CD4-positive, alpha-beta memory T cell (primary cell): ENCODE data around the gene OLA1. TPM values are rescaled to one million over a fixed set of nuclear protein-coding genes. Genes with fewer than 3 reads are reported as not detected.
A peak's percentile ranks its signal among the peaks of the same experiment; 100 is the strongest.

Source experiments
- CTCF ChIA-PET: fragments of 350-600 bp; sonication (Branson Sonifier 250); formaldehyde crosslinking; loops from one replicate; lab custom pipeline; 2021; ENCODE audit warnings: inconsistent platforms; ENCODE audit not compliant: partially characterized antibody; lab: Charles Lee
- POLR2A ChIA-PET: fragments of 350-600 bp; sonication (Branson Sonifier 250); formaldehyde crosslinking; loops from one replicate; lab custom pipeline; 2021; ENCODE audit not compliant: partially characterized antibody; lab: Charles Lee
- DNase-seq, 5 donors: peaks; one replicate each; pipeline versions ENCODE4 v3.0.0 to v3.0.0-alpha.2; 2020 to 2022; ENCODE audit warnings: mixed read lengths in 1 of 5
- H3K27ac ChIP-seq: one replicate; pipeline ENCODE4 v1.7.0; 2013; ENCODE audit warnings: low read depth, low read length
- H3K27me3 ChIP-seq: 2 replicates; pipeline ENCODE4 v1.7.0; 2013; ENCODE audit warnings: mild to moderate bottlenecking, low read length, moderate library complexity; ENCODE audit not compliant: insufficient read depth
- H3K36me3 ChIP-seq: 2 replicates; pipeline ENCODE4 v1.7.0; 2013; ENCODE audit warnings: mild to moderate bottlenecking, low read length, moderate library complexity; ENCODE audit not compliant: insufficient read depth
- H3K4me1 ChIP-seq: 2 replicates; pipeline ENCODE4 v1.7.0; 2013; ENCODE audit warnings: mild to moderate bottlenecking, low read length, moderate library complexity; ENCODE audit not compliant: insufficient read depth
- H3K4me3 ChIP-seq, 2 donors: one replicate each; pipeline ENCODE4 v1.7.0; 2013; ENCODE audit warnings: low read length in 2 of 2, mild to moderate bottlenecking in 1 of 2
- H3K9me3 ChIP-seq, 2 donors: one replicate each; pipeline ENCODE4 v1.7.0; 2013; ENCODE audit warnings: low read length in 2 of 2, control low read depth in 1 of 2; ENCODE audit not compliant: control insufficient read depth in 1 of 2
- H3K27ac Mint-ChIP-seq, 7 donors: one replicate each; pipeline ENCODE4 v1.8.0; 2020 to 2021; ENCODE audit warnings: mixed read lengths in 7 of 7, mild to moderate bottlenecking in 6 of 7, inconsistent platforms in 3 of 7, moderate library complexity in 3 of 7
- H3K27me3 Mint-ChIP-seq, 2 donors: one replicate each; pipeline ENCODE4 v1.8.0; 2020 to 2021; ENCODE audit warnings: mixed read lengths in 2 of 2
- H3K36me3 Mint-ChIP-seq, 2 donors: one replicate each; pipeline ENCODE4 v1.8.0; 2020 to 2021; ENCODE audit warnings: mixed read lengths in 2 of 2, inconsistent platforms in 1 of 2, mild to moderate bottlenecking in 1 of 2
- H3K4me1 Mint-ChIP-seq, 4 donors: one replicate each; pipeline ENCODE4 v1.8.0; 2020 to 2021; ENCODE audit warnings: mixed read lengths in 4 of 4, mild to moderate bottlenecking in 1 of 4
- H3K4me3 Mint-ChIP-seq, 8 donors: one replicate each; pipeline ENCODE4 v1.8.0; 2020 to 2021; ENCODE audit warnings: mixed read lengths in 8 of 8, mild to moderate bottlenecking in 7 of 8, moderate library complexity in 6 of 8, inconsistent platforms in 3 of 8
- H3K9me3 Mint-ChIP-seq, 8 donors: one replicate each; pipeline ENCODE4 v1.8.0; 2020 to 2021; ENCODE audit warnings: mixed read lengths in 8 of 8, mild to moderate bottlenecking in 5 of 8, inconsistent platforms in 3 of 8, moderate library complexity in 1 of 8
- intact Hi-C: fragments of 100-400 bp; cut with micrococcal nuclease; formaldehyde crosslinking; loops from one replicate; pipeline ENCODE4 v1.15.1; 2023
- polyA plus RNA-seq, 2 donors: library from polyadenylated mRNA; unstranded; fragments of 300-500 nt; fragmentation: Illumina TruSeq; gene quantifications; one replicate each; pipeline ENCODE4 v1.2.3, GENCODE V29; 2021
- total RNA-seq, 2 experiments: library from RNA; stranded (reverse); gene quantifications; one replicate each; pipeline ENCODE4 v1.2.3, GENCODE V29; 2021

OLA1 gene
- total and polyA plus RNA-seq, 4 experiments from 2014 or later = 31.1 to 77.1 (median 43.9) TPM

DNA sequence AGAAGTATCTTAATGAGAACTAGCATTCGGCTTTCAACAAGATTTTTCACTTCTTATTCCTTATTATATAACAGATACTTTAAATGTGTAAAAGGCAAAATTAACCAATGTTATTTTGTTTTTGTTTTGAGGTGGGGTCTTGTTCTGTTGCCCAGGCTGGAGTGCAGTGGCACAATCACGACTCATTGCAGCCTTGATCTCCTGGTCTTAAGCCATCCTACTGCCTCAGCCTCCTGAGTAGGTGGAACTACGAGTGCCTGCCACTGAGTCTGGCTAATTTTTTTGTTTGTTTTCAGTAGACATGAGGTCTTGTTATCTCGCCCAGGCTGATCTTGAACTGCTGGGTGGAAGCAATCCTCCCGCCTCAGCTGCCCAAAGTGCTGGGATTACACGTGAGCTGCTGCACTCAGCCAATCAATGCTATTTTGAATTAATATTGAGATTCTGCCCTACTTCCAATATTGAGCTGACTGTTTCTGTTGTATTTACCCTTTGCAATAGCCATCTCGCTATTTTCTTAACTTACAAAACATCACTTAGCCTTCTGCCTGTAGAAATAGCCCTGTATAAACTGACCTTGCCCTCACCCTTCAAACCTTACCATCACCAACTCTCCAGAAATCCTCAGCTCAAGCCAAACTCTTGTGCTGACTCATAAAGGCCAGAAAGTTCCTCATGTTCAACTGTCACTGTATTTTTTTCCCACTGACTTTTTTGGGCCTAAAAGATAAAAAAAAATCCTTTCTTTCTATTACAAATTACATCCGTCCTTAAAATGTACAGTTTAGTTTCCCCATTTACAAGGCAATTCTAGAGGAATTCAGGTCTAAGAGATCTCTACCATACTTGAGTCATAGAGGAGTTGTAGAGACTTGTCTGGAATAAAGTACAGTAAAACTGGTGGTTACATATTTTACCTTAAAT lies 94.3 kb downstream of the OLA1 start:
- H3K4me3 ChIP-seq = no peak overlapping the region
- H3K9me3 ChIP-seq = no peaks in the 10 kb centered on the region
- no peak overlapping the region for H3K27ac Mint-ChIP-seq
- no peak overlapping the region for H3K4me3 Mint-ChIP-seq
- H3K27me3 Mint-ChIP-seq = no peaks in the 10 kb centered on the region
- H3K9me3 Mint-ChIP-seq = no peaks in the 10 kb centered on the region
- intact Hi-C loops = no loop called here
- DNase-seq = no peak
- ChIA-PET CTCF (no interaction called here), POLR2A (no interaction called here)
- H3K36me3 Mint-ChIP-seq = peaks cover 3 to 16% of the 10 kb centered on the region in 2 donors
- H3K4me1 Mint-ChIP-seq = peaks cover 0 to 5% (median 4%) of the 10 kb centered on the region in 4 donors
- no peaks in the 10 kb centered on the region for H3K36me3 ChIP-seq
- H3K4me1 ChIP-seq = no peaks in the 10 kb centered on the region
- no peak overlapping the region for H3K27ac ChIP-seq
- H3K27me3 ChIP-seq = no peaks in the 10 kb centered on the region

DNA sequence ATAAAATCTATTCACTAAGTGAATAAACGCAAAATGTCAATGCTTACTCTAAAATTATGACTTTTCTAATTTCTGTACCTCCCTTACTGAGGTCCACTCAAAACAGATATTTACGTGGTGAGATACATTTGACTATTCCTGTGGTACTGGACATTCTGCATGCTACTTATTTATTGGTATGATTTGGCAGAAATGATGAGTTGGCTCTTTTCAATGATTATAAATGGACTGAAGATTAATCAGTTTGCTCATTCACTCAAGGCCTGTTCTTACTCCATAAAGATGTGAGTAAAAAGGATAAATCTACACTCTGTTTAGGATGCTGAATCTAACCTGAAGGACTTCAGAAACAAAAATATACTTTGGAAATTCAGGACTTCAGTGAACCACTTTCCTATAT lies 98.8 kb downstream of the OLA1 start:
- Histone ChIP-seq H3K9me3 (no peaks in the 10 kb centered on the region), H3K4me1 (no peaks in the 10 kb centered on the region), H3K27me3 (no peaks in the 10 kb centered on the region), H3K4me3 (no peak overlapping the region), H3K27ac (no peak overlapping the region), H3K36me3 (no peaks in the 10 kb centered on the region)
- Mint-ChIP-seq H3K27me3 (no peaks in the 10 kb centered on the region), H3K4me1 (peaks cover 0 to 7% (median 5%) of the 10 kb centered on the region in 4 donors), H3K4me3 (no peak overlapping the region), H3K9me3 (no peaks in the 10 kb centered on the region), H3K36me3 (peaks cover 1 to 10% of the 10 kb centered on the region in 2 donors), H3K27ac (no peak overlapping the region)
- POLR2A ChIA-PET = no interaction called here
- intact Hi-C loops = no loop called here
- CTCF ChIA-PET = interaction anchor here (1.4 kb wide), 1 partner anchor 187 kb away, joined by 4 read pairs; no protein-coding TSS in a partner anchor
- no peak for DNase-seq

GRCh38 chr2:174148833-174149232 lies 99.5 kb downstream of the OLA1 start:
- Mint-ChIP-seq H3K9me3 (no peaks in the 10 kb centered on the region), H3K27ac (no peak overlapping the region), H3K4me3 (no peak overlapping the region), H3K36me3 (peaks cover 0 to 13% of the 10 kb centered on the region in 2 donors), H3K4me1 (peaks cover 0 to 5% (median 2%) of the 10 kb centered on the region in 4 donors), H3K27me3 (no peaks in the 10 kb centered on the region)
- Histone ChIP-seq H3K4me1 (no peaks in the 10 kb centered on the region), H3K4me3 (no peak overlapping the region), H3K9me3 (no peaks in the 10 kb centered on the region), H3K27ac (no peak overlapping the region), H3K36me3 (no peaks in the 10 kb centered on the region), H3K27me3 (no peaks in the 10 kb centered on the region)
- POLR2A ChIA-PET = no interaction called here
- CTCF ChIA-PET = no interaction called here
- intact Hi-C loops = no loop called here
- DNase-seq = no peak

- H3K4me1 Mint-ChIP-seq = peaks cover 0 to 5% (median 2%) of the 10 kb centered on the region in 4 donors
- H3K9me3 Mint-ChIP-seq = no peaks in the 10 kb centered on the region
- CTCF ChIA-PET = interaction anchor here (0.9 kb wide), 1 partner anchor 195 kb away, joined by 3 read pairs; no protein-coding TSS in a partner anchor
- H3K27ac Mint-ChIP-seq = peak overlapping the region in 1 of 7 donors; percentile 7
- DNase-seq = no peak
- no peaks in the 10 kb centered on the region for H3K27me3 ChIP-seq
- H3K27ac ChIP-seq = no peak overlapping the region
- peaks cover 3 to 26% of the 10 kb centered on the region in 2 donors for H3K36me3 Mint-ChIP-seq
- H3K36me3 ChIP-seq = no peaks in the 10 kb centered on the region
- H3K27me3 Mint-ChIP-seq = no peaks in the 10 kb centered on the region
- H3K9me3 ChIP-seq = no peaks in the 10 kb centered on the region
- no peak overlapping the region for H3K4me3 Mint-ChIP-seq
- no peak overlapping the region for H3K4me3 ChIP-seq
- H3K4me1 ChIP-seq = no peaks in the 10 kb centered on the region
- POLR2A ChIA-PET = no interaction called here
- intact Hi-C loops = no loop called here
Observed at GRCh38 chr2:174145827-174146226, 102.5 kb downstream of the OLA1 start.

- no peaks in the 10 kb centered on the region for H3K4me1 ChIP-seq
- no peaks in the 10 kb centered on the region for H3K27me3 ChIP-seq
- Mint-ChIP-seq H3K27me3 (no peaks in the 10 kb centered on the region), H3K9me3 (no peaks in the 10 kb centered on the region), H3K36me3 (peaks cover 17 to 35% of the 10 kb centered on the region in 2 donors), H3K27ac (no peak overlapping the region), H3K4me1 (peaks cover 0 to 6% (median 1%) of the 10 kb centered on the region in 4 donors), H3K4me3 (no peak overlapping the region)
- ChIA-PET POLR2A (no interaction called here), CTCF (no interaction called here)
- intact Hi-C loops = no loop called here
- DNase-seq = no peak
- H3K4me3 ChIP-seq = no peak overlapping the region
- H3K9me3 ChIP-seq = no peaks in the 10 kb centered on the region
- H3K27ac ChIP-seq = no peak overlapping the region
- H3K36me3 ChIP-seq = no peaks in the 10 kb centered on the region
Observed at GRCh38 chr2:174142290-174142689, 106.0 kb downstream of the OLA1 start.

DNA sequence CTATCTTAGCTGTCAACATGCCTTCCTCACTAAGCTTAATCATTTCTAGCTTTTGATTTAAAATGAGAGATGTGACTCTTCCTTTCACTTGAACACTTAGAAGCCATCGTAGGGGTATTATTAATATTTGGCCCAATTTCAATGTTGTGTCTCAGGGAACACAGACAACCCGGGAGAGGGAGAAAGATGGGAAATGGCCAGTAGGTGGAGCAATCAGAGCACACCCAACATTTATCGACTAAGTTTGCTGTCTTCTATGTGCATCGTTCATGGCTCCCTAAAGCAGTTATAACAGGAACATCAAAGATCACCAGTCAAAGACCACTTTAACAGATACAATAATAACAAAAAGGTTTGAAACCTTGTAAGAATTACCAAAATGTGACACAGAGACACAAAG lies 110.2 kb downstream of the OLA1 start:
- Histone ChIP-seq H3K27me3 (no peaks in the 10 kb centered on the region), H3K27ac (no peak overlapping the region), H3K9me3 (no peaks in the 10 kb centered on the region), H3K4me1 (no peaks in the 10 kb centered on the region), H3K4me3 (no peak overlapping the region), H3K36me3 (no peaks in the 10 kb centered on the region)
- Mint-ChIP-seq H3K9me3 (peaks cover 0 to 2% (median 0%) of the 10 kb centered on the region in 8 donors), H3K27ac (no peak overlapping the region), H3K4me3 (no peak overlapping the region), H3K27me3 (no peaks in the 10 kb centered on the region), H3K36me3 (peaks cover 28 to 48% of the 10 kb centered on the region in 2 donors), H3K4me1 (peaks cover 0 to 3% (median 0%) of the 10 kb centered on the region in 4 donors)
- POLR2A ChIA-PET = no interaction called here
- CTCF ChIA-PET = interaction anchor here (1.2 kb wide), 1 partner anchor 203 kb away, joined by 5 read pairs; no protein-coding TSS in a partner anchor
- DNase-seq = no peak
- intact Hi-C loops = no loop called here

DNA sequence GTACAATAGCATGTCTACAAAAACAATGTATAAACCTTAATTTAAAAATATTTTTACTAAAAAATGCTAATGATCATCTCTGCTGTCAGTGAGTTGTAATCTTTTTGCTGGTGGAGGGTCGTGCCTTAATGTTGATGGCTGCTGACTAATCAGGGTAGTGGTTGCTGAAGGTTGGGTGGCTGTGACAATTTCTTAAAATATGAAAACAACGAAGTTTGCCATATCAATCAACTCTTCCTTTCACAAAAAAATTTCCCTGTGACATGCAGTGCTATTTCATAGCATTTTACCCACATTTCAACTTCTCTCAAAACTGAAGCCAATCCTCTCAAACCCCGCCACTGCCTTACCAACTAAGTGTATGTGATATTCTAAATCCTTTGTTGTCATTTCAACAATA lies 112.4 kb downstream of the OLA1 start:
- H3K27ac Mint-ChIP-seq = no peak overlapping the region
- intact Hi-C loops = no loop called here
- Histone ChIP-seq H3K27me3 (no peaks in the 10 kb centered on the region), H3K36me3 (no peaks in the 10 kb centered on the region), H3K4me1 (no peaks in the 10 kb centered on the region), H3K9me3 (no peaks in the 10 kb centered on the region), H3K4me3 (no peak overlapping the region), H3K27ac (no peak overlapping the region)
- peaks cover 0 to 3% (median 0%) of the 10 kb centered on the region in 4 donors for H3K4me1 Mint-ChIP-seq
- peaks cover 0 to 2% (median 0%) of the 10 kb centered on the region in 8 donors for H3K9me3 Mint-ChIP-seq
- DNase-seq = no peak
- H3K4me3 Mint-ChIP-seq = no peak overlapping the region
- no peaks in the 10 kb centered on the region for H3K27me3 Mint-ChIP-seq
- CTCF ChIA-PET = no interaction called here
- POLR2A ChIA-PET = no interaction called here
- H3K36me3 Mint-ChIP-seq = peaks cover 28 to 39% of the 10 kb centered on the region in 2 donors
